Globus pallidus (tissue), 1 donor: ENCODE data around the gene ZMYM2.

ENCODE experiments used
- DNase-seq: peaks from one replicate; pipeline ENCODE4 v3.0.0-alpha.2; 2015; ENCODE audit warnings: low spot score

Gene ZMYM2

GRCh38 chr13:20134732-20135131 is 176.2 kb downstream of the ZMYM2 start:
- DNase-seq = no peak

- no peak for DNase-seq
Observed at GRCh38 chr13:20136781-20137703, 178.5 kb downstream of the ZMYM2 start.

- no peak for DNase-seq
Observed at GRCh38 chr13:20137875-20138274, 179.3 kb downstream of the ZMYM2 start.

- no peak for DNase-seq
Observed at GRCh38 chr13:20140487-20140886, 182.0 kb downstream of the ZMYM2 start.
